Small intestine (tissue), 7 donors: Measurements from ENCODE around the gene MYH9. TPM values are rescaled to one million over a fixed set of nuclear protein-coding genes. Genes with fewer than 3 reads are reported as not detected.

Experiments used
- DNase-seq, 2 donors: peaks; one replicate each; pipeline versions ENCODE4 v3.0.0 to v3.0.0-alpha.2; 2013
- FAIRE-seq: peaks from 2 replicates; lab custom pipeline; 2012; peaks lifted over from hg19 to GRCh38; lab: Jason Lieb, UNC
- H3K27ac ChIP-seq, 3 donors: one replicate each; pipeline ENCODE4 v1.5.1; 2013; ENCODE audit warnings: low read length in 2 of 3, mild to moderate bottlenecking in 2 of 3, control low read depth in 1 of 3, inconsistent platforms in 1 of 3, low read depth in 1 of 3, moderate library complexity in 1 of 3
- H3K27me3 ChIP-seq, 3 donors: one replicate each; pipeline ENCODE4 v1.6.1; 2013; ENCODE audit warnings: low read length in 3 of 3, inconsistent platforms in 1 of 3; ENCODE audit not compliant: control insufficient read depth in 3 of 3, insufficient read depth in 3 of 3
- H3K36me3 ChIP-seq, 3 donors: one replicate each; pipeline ENCODE4 v1.6.1; 2013; ENCODE audit warnings: low read length in 3 of 3, inconsistent platforms in 1 of 3, low read depth in 1 of 3, mild to moderate bottlenecking in 1 of 3, moderate library complexity in 1 of 3; ENCODE audit not compliant: control insufficient read depth in 3 of 3, insufficient read depth in 2 of 3
- H3K4me1 ChIP-seq, 3 donors: one replicate each; pipeline ENCODE4 v1.6.1; 2013; ENCODE audit warnings: low read length in 2 of 3, inconsistent platforms in 1 of 3, low read depth in 1 of 3, mild to moderate bottlenecking in 1 of 3, moderate library complexity in 1 of 3; ENCODE audit not compliant: control insufficient read depth in 3 of 3, insufficient read depth in 2 of 3
- H3K4me3 ChIP-seq, 3 donors: one replicate each; pipeline ENCODE4 v1.5.1; 2013; ENCODE audit warnings: low read length in 3 of 3, control low read depth in 1 of 3, inconsistent platforms in 1 of 3, low read depth in 1 of 3, mild to moderate bottlenecking in 1 of 3, moderate library complexity in 1 of 3
- H3K9me3 ChIP-seq, 2 donors: one replicate each; pipeline ENCODE4 v1.6.1; 2013; ENCODE audit warnings: low read depth in 1 of 2, low read length in 1 of 2; ENCODE audit not compliant: control insufficient read depth in 2 of 2, insufficient read depth in 1 of 2
- WGBS, 3 donors: extraction: QIAGEN DNeasy Blood & Tissue Kit; methylation state at CpG; one replicate each; pipeline ENCODE4 v1.1.7; 2013; 5-methylcytosine and 5-hydroxymethylcytosine counted together
- polyA plus RNA-seq, 4 donors: library from polyadenylated mRNA; stranded (reverse) in 3 of 4; unstranded in 1 of 4; fragments of 200-250 nt in 3 of 4; fragments of 120-200 nt in 1 of 4; gene quantifications; one replicate each; pipeline versions ENCODE4 v1.2.1 to v1.2.3, GENCODE V29; 2013
- donor health status: healthy with polysubstance abuse.
- donor health status: control.
- donor health status: control.
- donor health status: Bipolar disorder and iron deficiency.
- donor health status: healthy.

Gene MYH9
- polyA plus RNA-seq, 4 donors = 95.4 to 188 (median 143) TPM

GRCh38 chr22:36322602-36322915 lies 65.2 kb downstream of the MYH9 start:
- no peak for DNase-seq
- H3K4me3 ChIP-seq = no peak overlapping the region
- H3K27me3 ChIP-seq = no peaks in the 10 kb centered on the region
- peak overlapping the region in 2 of 3 donors; percentile 17 to 94 for H3K27ac ChIP-seq
- peaks cover 26 to 97% (median 42%) of the 10 kb centered on the region in 3 donors for H3K36me3 ChIP-seq
- no peak for FAIRE-seq
- peaks cover 0 to 15% (median 2%) of the 10 kb centered on the region in 3 donors for H3K4me1 ChIP-seq
- H3K9me3 ChIP-seq = no peaks in the 10 kb centered on the region
- WGBS, 3 donors = 84 to 90% (median 87%) methylated on average over 11 of the region's 11 CpGs

- FAIRE-seq = no peak
- H3K4me3 ChIP-seq = no peak overlapping the region
- peaks cover 0 to 11% (median 2%) of the 10 kb centered on the region in 3 donors for H3K4me1 ChIP-seq
- H3K36me3 ChIP-seq = peaks cover 27 to 95% (median 46%) of the 10 kb centered on the region in 3 donors
- no peaks in the 10 kb centered on the region for H3K9me3 ChIP-seq
- no peaks in the 10 kb centered on the region for H3K27me3 ChIP-seq
- DNase-seq = no peak
- peak overlapping the region in 2 of 3 donors; percentile 17 to 94 for H3K27ac ChIP-seq
- WGBS, 3 donors = 92 to 94% (median 94%) methylated on average over 37 of the region's 37 CpGs
Measured at GRCh38 chr22:36321797-36322601, 65.8 kb downstream of the MYH9 start.

GRCh38 chr22:36320553-36320952 lies 67.2 kb downstream of the MYH9 start:
- FAIRE-seq (no peak), DNase-seq (no peak)
- no peaks in the 10 kb centered on the region for H3K9me3 ChIP-seq
- no peaks in the 10 kb centered on the region for H3K27me3 ChIP-seq
- H3K4me1 ChIP-seq = peaks cover 0 to 11% (median 0%) of the 10 kb centered on the region in 3 donors
- H3K27ac ChIP-seq = peak overlapping the region in 1 of 3 donors; percentile 44
- peaks cover 34 to 94% (median 44%) of the 10 kb centered on the region in 3 donors for H3K36me3 ChIP-seq
- 68 to 77% (median 69%) methylated on average over 9 of the region's 9 CpGs for WGBS, 3 donors
- no peak overlapping the region for H3K4me3 ChIP-seq

- FAIRE-seq (no peak), DNase-seq (no peak)
- Histone ChIP-seq H3K9me3 (no peaks in the 10 kb centered on the region), H3K27me3 (no peaks in the 10 kb centered on the region), H3K4me3 (no peak overlapping the region), H3K36me3 (peaks cover 36 to 95% (median 48%) of the 10 kb centered on the region in 3 donors), H3K27ac (peak overlapping the region in 1 of 3 donors; percentile 44), H3K4me1 (peaks cover 0 to 11% (median 0%) of the 10 kb centered on the region in 3 donors)
- WGBS, 3 donors = 84 to 91% (median 87%) methylated on average over 26 of the region's 26 CpGs
Measured at GRCh38 chr22:36319595-36320497, 67.9 kb downstream of the MYH9 start.

GRCh38 chr22:36318442-36318841 lies 69.3 kb downstream of the MYH9 start:
- Histone ChIP-seq H3K27me3 (no peaks in the 10 kb centered on the region), H3K9me3 (no peaks in the 10 kb centered on the region), H3K4me1 (peaks cover 0 to 7% (median 0%) of the 10 kb centered on the region in 3 donors), H3K36me3 (peaks cover 47 to 95% (median 53%) of the 10 kb centered on the region in 3 donors), H3K4me3 (no peak overlapping the region), H3K27ac (no peak overlapping the region)
- 88 to 94% (median 90%) methylated on average over 10 to 12 of the region's 12 CpGs for WGBS, 3 donors
- DNase-seq = no peak
- FAIRE-seq = no peak

- Histone ChIP-seq H3K4me3 (no peak overlapping the region), H3K4me1 (no peaks in the 10 kb centered on the region), H3K36me3 (peaks cover 47 to 95% (median 49%) of the 10 kb centered on the region in 3 donors), H3K9me3 (no peaks in the 10 kb centered on the region), H3K27me3 (no peaks in the 10 kb centered on the region), H3K27ac (no peak overlapping the region)
- WGBS, 3 donors = 75 to 78% (median 77%) methylated on average over 20 of the region's 20 CpGs
- no peak for FAIRE-seq
- no peak for DNase-seq
Measured at GRCh38 chr22:36317658-36318271, 70.0 kb downstream of the MYH9 start.

GRCh38 chr22:36316419-36316818 lies 71.3 kb downstream of the MYH9 start:
- Histone ChIP-seq H3K36me3 (peaks cover 40 to 95% (median 50%) of the 10 kb centered on the region in 3 donors), H3K9me3 (no peaks in the 10 kb centered on the region), H3K27me3 (no peaks in the 10 kb centered on the region), H3K4me3 (no peak overlapping the region), H3K4me1 (no peaks in the 10 kb centered on the region), H3K27ac (peak overlapping the region in 1 of 3 donors; percentile 12)
- 94 to 97% (median 96%) methylated on average over 14 of the region's 14 CpGs for WGBS, 3 donors
- no peak for DNase-seq
- no peak for FAIRE-seq

- no peak for FAIRE-seq
- no peaks in the 10 kb centered on the region for H3K4me1 ChIP-seq
- H3K27ac ChIP-seq = no peak overlapping the region
- H3K4me3 ChIP-seq = no peak overlapping the region
- DNase-seq = no peak
- no peaks in the 10 kb centered on the region for H3K9me3 ChIP-seq
- WGBS, 3 donors = 77 to 90% (median 81%) methylated on average over 7 of the region's 7 CpGs
- no peaks in the 10 kb centered on the region for H3K27me3 ChIP-seq
- H3K36me3 ChIP-seq = peaks cover 45 to 95% (median 47%) of the 10 kb centered on the region in 3 donors
Measured at GRCh38 chr22:36315325-36315724, 72.4 kb downstream of the MYH9 start.
